Suprapubic skin (tissue), 4 donors: Measurements from ENCODE around the gene PNRC2.

Source experiments
- CTCF ChIP-seq, 2 donors: fragments of 200-600 bp in 1 of 2; fragments of 450-650 bp in 1 of 2; sonication (generic) in 1 of 2; IDR thresholded peaks; one replicate each; pipeline ENCODE4 v1.5.1; 2016 to 2019; ENCODE audit warnings: antibody characterized with exemption in 2 of 2, mild to moderate bottlenecking in 1 of 2, moderate library complexity in 1 of 2
- POLR2A ChIP-seq, 2 donors: fragments of 450-650 bp; IDR thresholded peaks; one replicate each; pipeline ENCODE4 v1.6.1; 2017; ENCODE audit warnings: antibody characterized with exemption in 2 of 2, mild to moderate bottlenecking in 2 of 2, moderate library complexity in 2 of 2
- POLR2AphosphoS5 ChIP-seq, 3 donors: sonication (generic); formaldehyde crosslinking; IDR thresholded peaks; one replicate each; pipeline ENCODE4 v1.6.1; 2017; ENCODE audit warnings: antibody characterized with exemption in 3 of 3

GRCh38 chr1:23953020-23953419 is 6.6 kb upstream of the PNRC2 start:
- TF ChIP-seq POLR2A (IDR thresholded peaks at IDR 0.05): no peak
- TF ChIP-seq CTCF (IDR thresholded peaks at IDR 0.05): no peak
- no peak for TF ChIP-seq POLR2AphosphoS5 (IDR thresholded peaks at IDR 0.05)
